CD14-positive monocyte (primary cell): Measurements from ENCODE around the gene SNX30. TPM values are rescaled to one million over a fixed set of nuclear protein-coding genes. Genes with fewer than 3 reads are reported as not detected.
A peak's percentile ranks its signal among the peaks of the same experiment; 100 is the strongest.

ENCODE experiments used
- DNase-seq, 3 donors: peaks; one replicate each; pipeline ENCODE4 v3.0.0-alpha.2; 2011 to 2022
- H2AFZ ChIP-seq: 2 replicates; pipeline ENCODE4 v1.6.0; 2012; ENCODE audit warnings: mild to moderate bottlenecking, low read depth, low read length, inconsistent platforms; ENCODE audit not compliant: insufficient read depth, poor library complexity, severe bottlenecking
- H3K27ac ChIP-seq, 2 donors: 1 replicate in 1 of 2; 2 replicates in 1 of 2; pipeline ENCODE4 v1.5.1; 2012 to 2013; ENCODE audit warnings: low read length in 2 of 2, control low read depth in 1 of 2, inconsistent platforms in 1 of 2, low read depth in 1 of 2, mild to moderate bottlenecking in 1 of 2
- H3K27me3 ChIP-seq, 2 donors: one replicate each; pipeline versions ENCODE4 v1.6.0 to v1.6.1; 2011 to 2013; ENCODE audit warnings: low read length in 2 of 2; ENCODE audit not compliant: control insufficient read depth in 2 of 2, insufficient read depth in 2 of 2
- H3K36me3 ChIP-seq, 2 donors: replicated peaks in 1 of 2; 1 replicate in 1 of 2; 2 replicates in 1 of 2; pipeline versions ENCODE4 v1.5.1 to v1.6.1; 2012 to 2013; ENCODE audit warnings: low read length in 2 of 2, control low read depth in 1 of 2, inconsistent platforms in 1 of 2, mild to moderate bottlenecking in 1 of 2; ENCODE audit not compliant: insufficient read depth in 2 of 2, control insufficient read depth in 1 of 2
- H3K4me1 ChIP-seq, 2 donors: 1 replicate in 1 of 2; 2 replicates in 1 of 2; pipeline versions ENCODE4 v1.5.1 to v1.6.1; 2012 to 2013; ENCODE audit warnings: low read length in 2 of 2, control low read depth in 1 of 2, inconsistent platforms in 1 of 2, mild to moderate bottlenecking in 1 of 2, moderate library complexity in 1 of 2; ENCODE audit not compliant: insufficient read depth in 2 of 2, control insufficient read depth in 1 of 2
- H3K4me2 ChIP-seq: replicated peaks from 2 replicates; pipeline ENCODE3; 2012; ENCODE audit warnings: low read length, moderate library complexity, mild to moderate bottlenecking; ENCODE audit not compliant: poor library complexity, severe bottlenecking; ENCODE audit errors: extremely low read depth
- H3K4me3 ChIP-seq, 3 experiments: fragments of 200-600 bp in 1 of 3; sonication (generic) in 1 of 3; replicated peaks in 1 of 3; 1 replicate in 2 of 3; 2 replicates in 1 of 3; pipeline ENCODE4 v1.5.1; 2011 to 2013; ENCODE audit warnings: low read length in 3 of 3, mild to moderate bottlenecking in 3 of 3, control low read depth in 2 of 3, low read depth in 2 of 3, inconsistent platforms in 1 of 3, moderate library complexity in 1 of 3
- H3K79me2 ChIP-seq: 2 replicates; pipeline ENCODE4 v1.6.0; 2012; ENCODE audit warnings: mild to moderate bottlenecking, control low read depth, inconsistent platforms, low read length, moderate library complexity; ENCODE audit not compliant: insufficient read depth
- H3K9ac ChIP-seq: 2 replicates; pipeline ENCODE4 v1.6.0; 2017; ENCODE audit warnings: low read length, mild to moderate bottlenecking; ENCODE audit not compliant: insufficient read depth, poor library complexity, severe bottlenecking
- H3K9me3 ChIP-seq, 2 donors: replicated peaks in 1 of 2; 1 replicate in 1 of 2; 2 replicates in 1 of 2; pipeline versions ENCODE4 v1.5.1 to v1.6.1; 2012 to 2013; ENCODE audit warnings: low read length in 2 of 2, control low read depth in 1 of 2; ENCODE audit not compliant: control insufficient read depth in 1 of 2, insufficient read depth in 1 of 2
- H4K20me1 ChIP-seq: 2 replicates; pipeline ENCODE4 v1.6.0; 2012; ENCODE audit warnings: mild to moderate bottlenecking, low read length, control low read depth, moderate library complexity; ENCODE audit not compliant: insufficient read depth
- H3K27ac Mint-ChIP-seq, 7 donors: one replicate each; pipeline ENCODE4 v1.8.0; 2020; ENCODE audit warnings: mild to moderate bottlenecking in 7 of 7, mixed read lengths in 7 of 7, moderate library complexity in 6 of 7, inconsistent platforms in 2 of 7
- H3K27me3 Mint-ChIP-seq, 3 donors: one replicate each; pipeline ENCODE4 v1.8.0; 2021 to 2022; ENCODE audit warnings: low read depth in 3 of 3, mild to moderate bottlenecking in 3 of 3, mixed read lengths in 3 of 3, moderate library complexity in 3 of 3, inconsistent platforms in 1 of 3
- H3K36me3 Mint-ChIP-seq, 2 donors: one replicate each; pipeline ENCODE4 v1.8.0; 2020; ENCODE audit warnings: mixed read lengths in 2 of 2, inconsistent platforms in 1 of 2, mild to moderate bottlenecking in 1 of 2
- H3K4me1 Mint-ChIP-seq: one replicate; pipeline ENCODE4 v1.8.0; 2020; ENCODE audit warnings: mild to moderate bottlenecking, mixed read lengths
- H3K4me3 Mint-ChIP-seq, 2 donors: one replicate each; pipeline ENCODE4 v1.8.0; 2020; ENCODE audit warnings: mild to moderate bottlenecking in 2 of 2, mixed read lengths in 2 of 2, moderate library complexity in 1 of 2
- H3K9me3 Mint-ChIP-seq, 7 donors: one replicate each; pipeline ENCODE4 v1.8.0; 2020 to 2022; ENCODE audit warnings: mixed read lengths in 7 of 7, mild to moderate bottlenecking in 6 of 7, moderate library complexity in 6 of 7, inconsistent platforms in 2 of 7
- CTCF ChIP-seq: fragments of 200-600 bp; IDR thresholded peaks from one replicate; pipeline ENCODE4 v1.8.0; 2022; ENCODE audit warnings: antibody characterized with exemption, mild to moderate bottlenecking
- WGBS: methylation state at CpG from one replicate; pipeline ENCODE4 v1.1.5; 2013; ENCODE audit warnings: missing lambda C conversion rate; ENCODE audit not compliant: insufficient coverage; 5-methylcytosine and 5-hydroxymethylcytosine counted together
- intact Hi-C, 2 donors: fragments of 100-400 bp; cut with micrococcal nuclease; formaldehyde crosslinking; loops; one replicate each; pipeline versions ENCODE4 v1.15.0 to v1.15.1; 2023
- polyA plus RNA-seq, 3 donors: library from polyadenylated mRNA; depleted of rRNA in 1 of 3; unstranded in 2 of 3; stranded (reverse) in 1 of 3; fragments of 300-500 nt in 2 of 3; fragments of >200 nt in 1 of 3; fragmentation: Illumina TruSeq in 2 of 3; gene quantifications; 1 replicate in 2 of 3; 2 replicates in 1 of 3; pipeline ENCODE4 v1.2.3, GENCODE V29; 2012 to 2021

The SNX30 gene
- polyA plus RNA-seq, 3 donors: 10.3 to 31.3 (median 10.4) TPM

- Mint-ChIP-seq H3K36me3 (peaks cover 0 to 4% of the 10 kb centered on the region in 2 donors), H3K27me3 (peaks cover 0 to 1% (median 0%) of the 10 kb centered on the region in 3 donors), H3K27ac (no peak overlapping the region), H3K9me3 (no peaks in the 10 kb centered on the region), H3K4me1 (peaks cover 25% of the 10 kb centered on the region), H3K4me3 (no peak overlapping the region)
- peaks cover 100% of the 10 kb centered on the region for H4K20me1 ChIP-seq
- intact Hi-C loops: no loop called here
- peaks cover 90% of the 10 kb centered on the region for H3K79me2 ChIP-seq
- no peak overlapping the region for H3K27ac ChIP-seq
- no peak for DNase-seq
- H3K4me1 ChIP-seq: peaks cover 7 to 15% of the 10 kb centered on the region in 2 donors
- no peak overlapping the region for H3K4me3 ChIP-seq
- no peak overlapping the region for H3K4me2 ChIP-seq
- no peak overlapping the region for H2AFZ ChIP-seq
- WGBS: 100% methylated on average over 2 of the region's 3 CpGs
- no peaks in the 10 kb centered on the region for H3K27me3 ChIP-seq
- H3K36me3 ChIP-seq: no peaks in the 10 kb centered on the region
- H3K9ac ChIP-seq: no peak overlapping the region
- no peak for TF ChIP-seq CTCF
- H3K9me3 ChIP-seq: no peaks in the 10 kb centered on the region
Observed at GRCh38 chr9:112787978-112788377, 37.4 kb downstream of the SNX30 start.

GRCh38 chr9:112789473-112789872 lies 38.9 kb downstream of the SNX30 start:
- peaks cover 0 to 1% (median 0%) of the 10 kb centered on the region in 3 donors for H3K27me3 Mint-ChIP-seq

More at GRCh38 chr9:112789473-112789872, 38.9 kb downstream of the SNX30 start:
- Histone ChIP-seq H2AFZ (no peak overlapping the region), H3K79me2 (peaks cover 90% of the 10 kb centered on the region), H3K36me3 (no peaks in the 10 kb centered on the region), H3K4me2 (no peak overlapping the region), H4K20me1 (peaks cover 100% of the 10 kb centered on the region), H3K9ac (no peak overlapping the region), H3K27me3 (no peaks in the 10 kb centered on the region), H3K27ac (peak overlapping the region in 1 of 2 donors; percentile 27), H3K9me3 (no peaks in the 10 kb centered on the region), H3K4me3 (no peak overlapping the region), H3K4me1 (peaks cover 7 to 15% of the 10 kb centered on the region in 2 donors)
- Mint-ChIP-seq H3K36me3 (peaks cover 0 to 4% of the 10 kb centered on the region in 2 donors), H3K4me1 (peaks cover 27% of the 10 kb centered on the region), H3K9me3 (no peaks in the 10 kb centered on the region), H3K27ac (peak overlapping the region in 2 of 7 donors; percentile 25 to 33), H3K4me3 (no peak overlapping the region)
- intact Hi-C loops: no loop called here
- 83% methylated on average over 1 of the region's 1 CpG for WGBS
- no peak for DNase-seq
- TF ChIP-seq CTCF: no peak
